ENCODE measurements around the gene RET. TPM values are rescaled to one million over a fixed set of nuclear protein-coding genes. Genes with fewer than 3 reads are reported as not detected.
A peak's percentile ranks its signal among the peaks of the same experiment; 100 is the strongest.

Gene RET
- total RNA-seq, 2 experiments from 2014 or later, result 0.36 TPM; not detected in 1

DNA sequence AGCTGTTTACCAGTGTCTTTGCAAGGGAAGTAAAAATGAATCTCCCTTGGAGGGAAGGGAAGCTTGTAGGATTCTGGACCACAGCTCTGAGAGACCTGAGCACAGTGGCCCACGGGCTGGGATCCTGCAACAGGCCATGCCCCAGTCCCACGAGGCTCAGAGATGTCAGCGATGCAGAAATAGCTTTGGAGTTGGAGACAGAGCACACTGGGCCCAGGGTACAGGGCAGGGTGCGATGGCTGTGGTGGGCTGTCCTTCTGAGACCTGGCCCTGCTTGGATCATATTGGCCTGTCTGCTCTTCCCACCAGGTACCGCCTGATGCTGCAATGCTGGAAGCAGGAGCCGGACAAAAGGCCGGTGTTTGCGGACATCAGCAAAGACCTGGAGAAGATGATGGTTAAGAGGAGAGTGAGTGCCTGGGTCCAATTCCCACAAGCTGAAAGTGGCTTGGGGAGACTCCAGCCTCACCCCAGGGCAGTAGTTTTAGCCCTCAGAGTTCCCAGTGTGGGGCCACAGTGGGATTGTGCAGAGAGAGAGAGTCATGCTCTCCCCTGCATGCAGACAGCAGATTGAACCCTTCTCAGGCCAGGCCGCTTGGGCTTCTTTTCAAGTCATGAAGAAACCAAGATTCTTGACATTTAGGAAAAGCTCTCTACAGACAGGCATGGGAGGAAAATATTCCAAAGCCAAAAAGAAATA lies 47.9 kb downstream of the RET start:
- Mint-ChIP-seq H3K4me1 (ENCODE audit: low read depth) (peaks cover 28% of the 10 kb centered on the region), H3K27ac (no peak overlapping the region), H3K36me3 (ENCODE audit: low read depth) (no peaks in the 10 kb centered on the region), H3K4me3 (no peak overlapping the region), H3K9me3 (no peaks in the 10 kb centered on the region), H3K27me3 (ENCODE audit: low read depth) (no peaks in the 10 kb centered on the region)
- DNase-seq, result no peak
- intact Hi-C loops (cut with micrococcal nuclease), result no loop called here
- CTCF ChIA-PET, result no interaction called here

GRCh38 chr10:43125274-43125845 lies 48.5 kb downstream of the RET start:
- CTCF ChIA-PET, result no interaction called here
- Mint-ChIP-seq H3K4me1 (ENCODE audit: low read depth) (peaks cover 26% of the 10 kb centered on the region), H3K9me3 (no peaks in the 10 kb centered on the region), H3K4me3 (no peak overlapping the region), H3K36me3 (ENCODE audit: low read depth) (no peaks in the 10 kb centered on the region), H3K27ac (no peak overlapping the region), H3K27me3 (ENCODE audit: low read depth) (no peaks in the 10 kb centered on the region)
- no peak for DNase-seq
- intact Hi-C loops (cut with micrococcal nuclease), result no loop called here

GRCh38 chr10:43125881-43126731 lies 49.2 kb downstream of the RET start:
- Mint-ChIP-seq H3K4me3 (no peak overlapping the region), H3K27me3 (ENCODE audit: low read depth) (no peaks in the 10 kb centered on the region), H3K27ac (no peak overlapping the region), H3K9me3 (no peaks in the 10 kb centered on the region), H3K4me1 (ENCODE audit: low read depth) (peaks cover 19% of the 10 kb centered on the region), H3K36me3 (ENCODE audit: low read depth) (no peaks in the 10 kb centered on the region)
- intact Hi-C loops (cut with micrococcal nuclease), result no loop called here
- DNase-seq, result no peak
- CTCF ChIA-PET, result interaction anchor here (0.6 kb wide), 1 partner anchor 209 kb away, joined by 3 read pairs; no protein-coding TSS in a partner anchor

DNA sequence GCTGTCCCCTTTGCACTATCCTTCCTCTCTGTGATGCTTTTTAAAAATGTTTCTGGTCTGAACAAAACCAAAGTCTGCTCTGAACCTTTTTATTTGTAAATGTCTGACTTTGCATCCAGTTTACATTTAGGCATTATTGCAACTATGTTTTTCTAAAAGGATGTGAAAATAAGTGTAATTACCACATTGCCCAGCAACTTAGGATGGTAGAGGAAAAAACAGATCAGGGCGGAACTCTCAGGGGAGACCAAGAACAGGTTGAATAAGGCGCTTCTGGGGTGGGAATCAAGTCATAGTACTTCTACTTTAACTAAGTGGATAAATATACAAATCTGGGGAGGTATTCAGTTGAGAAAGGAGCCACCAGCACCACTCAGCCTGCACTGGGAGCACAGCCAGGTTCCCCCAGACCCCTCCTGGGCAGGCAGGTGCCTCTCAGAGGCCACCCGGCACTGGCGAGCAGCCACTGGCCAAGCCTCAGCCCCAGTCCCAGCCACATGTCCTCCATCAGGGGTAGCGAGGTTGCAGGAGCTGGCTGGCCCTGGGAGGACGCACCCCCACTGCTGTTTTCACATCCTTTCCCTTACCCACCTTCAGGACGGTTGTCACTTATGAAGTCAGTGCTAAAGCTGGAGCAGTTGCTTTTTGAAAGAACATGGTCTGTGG lies 50.0 kb downstream of the RET start:
- CTCF ChIA-PET, result no interaction called here
- DNase-seq, result no peak
- H3K4me3 Mint-ChIP-seq, result no peak overlapping the region

GRCh38 chr10:43127442-43127841 lies 50.6 kb downstream of the RET start:
- no peak for DNase-seq
- Mint-ChIP-seq H3K4me3 (no peak overlapping the region), H3K9me3 (no peaks in the 10 kb centered on the region), H3K27ac (no peak overlapping the region), H3K27me3 (ENCODE audit: low read depth) (no peaks in the 10 kb centered on the region), H3K4me1 (ENCODE audit: low read depth) (peaks cover 11% of the 10 kb centered on the region), H3K36me3 (ENCODE audit: low read depth) (no peaks in the 10 kb centered on the region)
- CTCF ChIA-PET, result no interaction called here
- intact Hi-C loops (cut with micrococcal nuclease), result no loop called here

More for the DNA sequence above, 50.0 kb downstream of the RET start:
- Mint-ChIP-seq H3K27me3 (ENCODE audit: low read depth) (no peaks in the 10 kb centered on the region), H3K27ac (no peak overlapping the region), H3K36me3 (ENCODE audit: low read depth) (no peaks in the 10 kb centered on the region), H3K4me1 (ENCODE audit: low read depth) (peaks cover 11% of the 10 kb centered on the region), H3K9me3 (no peaks in the 10 kb centered on the region)
- intact Hi-C loops (cut with micrococcal nuclease), result no loop called here

- Mint-ChIP-seq H3K36me3 (ENCODE audit: low read depth) (no peaks in the 10 kb centered on the region), H3K4me3 (no peak overlapping the region), H3K27me3 (ENCODE audit: low read depth) (no peaks in the 10 kb centered on the region), H3K4me1 (ENCODE audit: low read depth) (peaks cover 11% of the 10 kb centered on the region), H3K9me3 (no peaks in the 10 kb centered on the region), H3K27ac (no peak overlapping the region)
- intact Hi-C loops (cut with micrococcal nuclease), result no loop called here
- DNase-seq, result no peak
- CTCF ChIA-PET, result interaction anchor here (1.3 kb wide), 1 partner anchor 77 kb away, joined by 5 read pairs; no protein-coding TSS in a partner anchor
These were observed 51.5 kb downstream of the RET start for GRCh38 chr10:43128331-43128730.

GRCh38 chr10:43128958-43129706 lies 52.3 kb downstream of the RET start:
- CTCF ChIA-PET, result interaction anchor here (0.6 to 1.3 kb wide), 2 partner anchors 36 to 76 kb away, joined by 4 to 5 read pairs; no protein-coding TSS in a partner anchor
- H3K4me1 Mint-ChIP-seq (ENCODE audit: low read depth), result peaks cover 11% of the 10 kb centered on the region
- peak overlapping the region; percentile 73 for H3K27ac Mint-ChIP-seq

DNA sequence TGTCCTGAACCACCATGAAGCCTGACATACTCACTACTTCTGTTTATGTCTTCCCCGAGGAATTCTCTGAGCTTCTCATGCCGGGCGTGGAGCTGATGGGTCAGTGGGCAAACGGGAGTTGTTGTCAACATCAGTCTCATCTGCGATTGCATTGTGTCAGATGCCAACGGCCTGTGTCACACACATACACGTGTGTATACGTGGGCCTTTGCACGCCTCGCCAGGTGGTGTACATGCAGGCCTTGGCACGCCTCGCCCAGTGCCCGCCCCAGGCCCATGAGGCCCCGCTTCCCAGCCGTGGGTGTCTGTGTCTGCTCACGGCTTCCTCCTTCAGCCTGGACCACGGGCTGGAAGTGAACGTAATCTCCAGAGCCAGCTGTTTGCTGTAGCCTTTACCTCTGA lies 53.9 kb downstream of the RET start:
- no peaks in the 10 kb centered on the region for H3K36me3 Mint-ChIP-seq (ENCODE audit: low read depth)
- H3K27me3 Mint-ChIP-seq (ENCODE audit: low read depth), result no peaks in the 10 kb centered on the region
- H3K4me1 Mint-ChIP-seq (ENCODE audit: low read depth), result peaks cover 11% of the 10 kb centered on the region
- H3K27ac Mint-ChIP-seq, result no peak overlapping the region
- intact Hi-C loops (cut with micrococcal nuclease), result loop anchor here (10.0 kb wide), 1 partner anchor 684 kb away; no protein-coding TSS in a partner anchor
- H3K9me3 Mint-ChIP-seq, result no peaks in the 10 kb centered on the region
- no peak overlapping the region for H3K4me3 Mint-ChIP-seq
- CTCF ChIA-PET, result no interaction called here
- no peak for DNase-seq

More at GRCh38 chr10:43128958-43129706, 52.3 kb downstream of the RET start:
- peak; percentile 66 for DNase-seq
- no peaks in the 10 kb centered on the region for H3K9me3 Mint-ChIP-seq
- no peaks in the 10 kb centered on the region for H3K27me3 Mint-ChIP-seq (ENCODE audit: low read depth)
- no peaks in the 10 kb centered on the region for H3K36me3 Mint-ChIP-seq (ENCODE audit: low read depth)
- no peak overlapping the region for H3K4me3 Mint-ChIP-seq
- intact Hi-C loops (cut with micrococcal nuclease), result loop anchor here (1.0 kb wide), 2 partner anchors 8 to 11 kb away; no protein-coding TSS in a partner anchor

GRCh38 chr10:43131256-43131655 lies 54.4 kb downstream of the RET start:
- Mint-ChIP-seq H3K27ac (no peak overlapping the region), H3K4me1 (ENCODE audit: low read depth) (peaks cover 16% of the 10 kb centered on the region), H3K36me3 (ENCODE audit: low read depth) (peaks cover under 1% of the 10 kb centered on the region), H3K4me3 (no peak overlapping the region), H3K9me3 (no peaks in the 10 kb centered on the region), H3K27me3 (ENCODE audit: low read depth) (no peaks in the 10 kb centered on the region)
- DNase-seq, result no peak
- intact Hi-C loops (cut with micrococcal nuclease), result loop anchor here (10.0 kb wide), 1 partner anchor 684 kb away; no protein-coding TSS in a partner anchor
- CTCF ChIA-PET, result no interaction called here

DNA sequence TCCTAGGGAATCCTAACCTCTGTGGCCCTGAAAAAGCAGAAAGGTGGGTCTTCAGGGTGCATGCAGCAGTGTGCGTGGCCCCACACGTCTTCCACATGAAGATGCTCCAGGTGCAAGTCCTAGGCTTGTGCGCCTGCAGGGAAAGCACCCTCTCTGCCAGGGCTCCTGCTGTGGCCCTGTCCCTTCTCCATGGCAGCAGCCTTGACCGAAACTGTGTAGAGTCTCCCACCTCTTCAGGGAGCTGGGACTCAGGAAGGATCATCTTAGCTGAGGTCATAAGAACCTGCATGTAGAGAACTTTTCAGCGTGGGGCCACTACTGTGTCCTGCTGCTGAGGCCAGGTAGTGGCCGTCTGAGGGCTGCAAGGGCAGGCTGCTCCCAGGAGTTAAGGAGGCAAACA lies 55.0 kb downstream of the RET start:
- CTCF ChIA-PET, result interaction anchor here (1.3 kb wide), 1 partner anchor 11 kb away, joined by 5 read pairs; no protein-coding TSS in a partner anchor
- peaks cover 1% of the 10 kb centered on the region for H3K36me3 Mint-ChIP-seq (ENCODE audit: low read depth)
- H3K9me3 Mint-ChIP-seq, result no peaks in the 10 kb centered on the region
- intact Hi-C loops (cut with micrococcal nuclease), result loop anchor here (10.0 kb wide), 1 partner anchor 683 kb away; no protein-coding TSS in a partner anchor
- H3K4me3 Mint-ChIP-seq, result no peak overlapping the region
- H3K27me3 Mint-ChIP-seq (ENCODE audit: low read depth), result no peaks in the 10 kb centered on the region
- H3K27ac Mint-ChIP-seq, result no peak overlapping the region
- H3K4me1 Mint-ChIP-seq (ENCODE audit: low read depth), result peaks cover 21% of the 10 kb centered on the region
- no peak for DNase-seq

All from activated naive CD4-positive, alpha-beta T cell treated with anti-CD3 and anti-CD28 coated beads for 36 hours (primary cell).